Stimulated activated CD4-positive, alpha-beta T cell treated with anti-CD3 and anti-CD28 coated beads, Interleukin-1b, Interleukin-23, amount 100 ng/mL, for 48 hours (primary cell): Measurements from ENCODE around the gene OFD1.

ENCODE experiments used
- DNase-seq: peaks from one replicate; pipeline ENCODE4 v3.0.0-alpha.2; 2020

Gene OFD1

GRCh38 chrX:13797512-13797911, 63.0 kb downstream of the OFD1 start:
- no peak for DNase-seq

- no peak for DNase-seq
These were observed 63.6 kb downstream of the OFD1 start for GRCh38 chrX:13798184-13798583.

DNA sequence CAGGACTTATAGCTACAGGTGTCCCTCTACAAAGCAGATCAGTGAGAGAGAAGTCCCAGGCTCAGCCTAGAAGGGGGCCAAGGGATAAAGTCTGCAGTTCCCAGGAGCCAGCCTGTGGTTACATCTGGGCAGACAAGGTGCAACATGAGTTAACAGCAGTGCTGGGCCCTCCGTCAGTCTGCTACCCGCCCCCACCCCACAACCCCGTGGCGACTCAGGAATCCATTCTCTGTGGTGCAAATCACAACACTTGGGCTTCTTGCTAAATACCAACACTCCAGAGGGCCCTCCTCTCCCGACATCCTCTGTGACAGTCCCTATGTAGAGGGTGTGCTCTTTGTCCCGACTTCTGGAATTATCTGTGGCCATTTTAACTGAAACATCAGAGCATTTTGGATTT, 68.6 kb downstream of the OFD1 start:
- no peak for DNase-seq

- DNase-seq = no peak
These were observed 70.7 kb downstream of the OFD1 start for GRCh38 chrX:13805241-13805640.

GRCh38 chrX:13808293-13808692, 73.7 kb downstream of the OFD1 start:
- DNase-seq = no peak

GRCh38 chrX:13808865-13809264, 74.3 kb downstream of the OFD1 start:
- no peak for DNase-seq

- DNase-seq = no peak
These were observed 81.1 kb downstream of the OFD1 start for GRCh38 chrX:13815664-13816063.

DNA sequence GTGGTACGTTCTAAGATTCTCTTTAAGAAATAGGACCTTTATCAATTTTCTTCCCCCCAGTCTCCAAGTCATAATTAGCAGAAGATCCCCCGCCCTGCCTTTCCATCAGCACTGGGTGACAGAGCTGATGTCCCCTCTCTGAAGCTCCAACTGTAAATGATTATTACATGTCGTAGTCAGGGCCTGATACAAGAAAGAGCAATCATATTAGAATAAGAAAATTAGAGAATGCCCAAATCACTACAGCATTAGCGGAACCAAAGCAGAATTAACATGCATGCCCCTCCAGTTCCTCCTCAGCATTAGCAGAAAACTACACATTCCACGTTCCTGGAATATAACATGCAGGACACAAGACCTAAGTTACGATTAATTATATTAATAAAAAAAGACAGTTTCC, 81.6 kb downstream of the OFD1 start:
- DNase-seq = no peak

GRCh38 chrX:13816643-13817627, 82.4 kb downstream of the OFD1 start, which contains the start of gene GPM6B:
TSS of gene GPM6B (minus strand) at chrX:13817093. CDS start at chrX:13816904, 189 bp downstream.
- DNase-seq = no peak
